ENCODE data around the gene MTHFD1. TPM values are rescaled to one million over a fixed set of nuclear protein-coding genes. Genes with fewer than 3 reads are reported as not detected.

The MTHFD1 gene
- total and polyA plus RNA-seq, 2 experiments from 2014 or later: 37.8 to 63.6 TPM

DNA sequence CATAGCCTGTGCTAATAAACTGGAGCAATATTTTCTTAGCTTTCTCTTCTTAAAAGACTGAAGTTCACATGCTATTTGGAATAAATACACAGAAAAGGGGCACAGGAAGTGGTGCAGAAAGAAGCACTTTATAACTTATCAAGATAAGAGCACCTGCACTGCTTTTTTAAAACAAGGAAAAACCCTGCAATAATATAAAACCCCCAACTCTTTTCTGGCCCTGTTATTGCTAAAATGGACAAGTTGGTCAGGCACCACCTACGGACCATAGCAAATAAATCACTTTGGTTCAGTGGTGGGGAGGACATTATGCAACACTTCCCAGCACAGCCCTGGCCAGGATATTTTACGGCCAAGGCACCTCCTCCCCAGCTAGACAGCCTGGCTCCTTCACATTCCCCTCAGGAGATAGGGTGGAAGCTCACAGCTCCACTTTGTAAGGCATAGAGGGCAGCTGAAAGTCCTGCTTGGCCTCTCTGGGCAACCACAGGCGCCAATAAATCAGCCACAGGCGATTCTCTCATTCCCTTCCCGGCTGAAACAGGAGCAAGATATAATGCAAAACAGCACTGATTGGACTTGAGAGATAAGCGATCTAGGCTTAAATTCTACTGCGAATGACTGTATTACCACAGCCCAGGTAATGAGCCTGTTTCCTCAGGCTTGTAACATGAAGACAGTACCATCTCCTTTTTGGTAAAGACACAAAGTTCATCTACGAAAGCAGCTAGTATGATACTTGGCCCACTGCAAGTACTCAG is 113.4 kb downstream of the MTHFD1 start:
- H3K4me3 ChIP-seq: no peak overlapping the region
- TF ChIP-seq, protein P1, sequence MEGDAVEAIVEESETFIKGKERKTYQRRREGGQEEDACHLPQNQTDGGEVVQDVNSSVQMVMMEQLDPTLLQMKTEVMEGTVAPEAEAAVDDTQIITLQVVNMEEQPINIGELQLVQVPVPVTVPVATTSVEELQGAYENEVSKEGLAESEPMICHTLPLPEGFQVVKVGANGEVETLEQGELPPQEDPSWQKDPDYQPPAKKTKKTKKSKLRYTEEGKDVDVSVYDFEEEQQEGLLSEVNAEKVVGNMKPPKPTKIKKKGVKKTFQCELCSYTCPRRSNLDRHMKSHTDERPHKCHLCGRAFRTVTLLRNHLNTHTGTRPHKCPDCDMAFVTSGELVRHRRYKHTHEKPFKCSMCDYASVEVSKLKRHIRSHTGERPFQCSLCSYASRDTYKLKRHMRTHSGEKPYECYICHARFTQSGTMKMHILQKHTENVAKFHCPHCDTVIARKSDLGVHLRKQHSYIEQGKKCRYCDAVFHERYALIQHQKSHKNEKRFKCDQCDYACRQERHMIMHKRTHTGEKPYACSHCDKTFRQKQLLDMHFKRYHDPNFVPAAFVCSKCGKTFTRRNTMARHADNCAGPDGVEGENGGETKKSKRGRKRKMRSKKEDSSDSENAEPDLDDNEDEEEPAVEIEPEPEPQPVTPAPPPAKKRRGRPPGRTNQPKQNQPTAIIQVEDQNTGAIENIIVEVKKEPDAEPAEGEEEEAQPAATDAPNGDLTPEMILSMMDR (IDR thresholded peaks at IDR 0.05; ENCODE audit: low read depth, low read length): peak; percentile 24
- no peaks in the 10 kb centered on the region for H3K27me3 ChIP-seq
- peaks cover 10% of the 10 kb centered on the region for H3K36me3 ChIP-seq
- peak in 1 of 2 donors; percentile 88 for DNase-seq (ENCODE audit: low read depth in 1 of 2, low spot score in 1 of 2)
- H3K27ac ChIP-seq: no peak overlapping the region
- H3K9me3 ChIP-seq (ENCODE audit: low read depth): no peaks in the 10 kb centered on the region
- H3K4me1 ChIP-seq (ENCODE audit: low read depth): peaks cover 20% of the 10 kb centered on the region

DNA sequence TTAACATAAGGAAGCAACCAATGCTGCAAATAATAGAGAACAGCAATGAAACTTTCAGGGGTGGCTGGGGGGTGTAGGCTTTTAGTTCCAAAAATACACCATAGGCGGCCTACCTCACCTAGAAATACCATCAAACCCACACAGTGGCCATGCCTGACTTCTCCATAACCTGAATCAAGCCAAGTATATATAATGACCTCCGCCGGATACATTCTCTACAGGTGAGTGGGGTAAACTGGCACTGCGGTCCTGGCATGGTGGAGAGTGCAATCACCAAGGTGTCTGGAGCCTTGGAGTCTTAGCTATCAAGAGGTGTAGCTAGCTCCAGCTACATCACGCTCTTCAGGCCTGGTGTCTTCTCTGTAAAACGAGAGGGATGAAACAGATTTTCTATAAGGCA is 114.3 kb downstream of the MTHFD1 start:
- Histone ChIP-seq H3K27ac (peak overlapping the region; percentile 98), H3K36me3 (peaks cover 5% of the 10 kb centered on the region)
- TF ChIP-seq, protein P1 (IDR thresholded peaks at IDR 0.05; ENCODE audit: low read depth, low read length): no peak

DNA sequence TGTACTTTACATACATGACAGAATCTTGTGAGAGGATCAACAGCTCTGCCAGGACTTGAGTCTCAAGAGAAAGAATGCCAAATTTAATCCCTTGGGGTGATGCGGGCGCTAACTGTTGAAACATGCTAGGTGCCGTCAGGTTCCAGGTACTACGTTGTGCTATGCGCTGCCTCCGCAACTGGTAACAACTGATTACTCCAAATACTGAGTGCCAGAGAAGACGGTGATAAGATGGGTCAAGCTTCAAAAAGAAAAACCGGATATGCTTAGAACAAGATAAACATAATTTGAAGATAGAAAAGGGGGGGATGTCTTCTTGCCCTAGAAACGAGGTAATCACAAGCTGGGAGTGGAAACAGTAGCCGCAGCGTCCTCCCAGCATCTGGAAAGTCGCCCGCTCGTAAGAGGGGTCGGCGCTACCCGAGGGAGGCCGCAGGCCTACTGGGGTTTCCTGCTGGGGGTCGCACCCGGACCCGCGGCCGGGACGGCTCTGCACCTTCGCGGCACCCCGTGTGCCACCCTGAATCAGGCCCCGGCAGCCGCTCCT is 114.8 kb downstream of the MTHFD1 start:
- no peaks in the 10 kb centered on the region for H3K36me3 ChIP-seq
- H3K27ac ChIP-seq: peak overlapping the region; percentile 98
- H3K4me3 ChIP-seq: peak overlapping the region; percentile 65
- no peaks in the 10 kb centered on the region for H3K27me3 ChIP-seq
- TF ChIP-seq, protein P1 (IDR thresholded peaks at IDR 0.05; ENCODE audit: low read depth, low read length): no peak
- H3K4me1 ChIP-seq (ENCODE audit: low read depth): peaks cover 29% of the 10 kb centered on the region
- peak; percentile 29 to 30 for DNase-seq (ENCODE audit: low read depth in 1 of 2, low spot score in 1 of 2)
- H3K9me3 ChIP-seq (ENCODE audit: low read depth): no peaks in the 10 kb centered on the region

More for the DNA sequence above, 114.3 kb downstream of the MTHFD1 start:
- Histone ChIP-seq H3K4me1 (ENCODE audit: low read depth) (peaks cover 29% of the 10 kb centered on the region), H3K4me3 (peak overlapping the region; percentile 65), H3K27me3 (no peaks in the 10 kb centered on the region), H3K9me3 (ENCODE audit: low read depth) (no peaks in the 10 kb centered on the region)
- no peak for DNase-seq (ENCODE audit: low read depth in 1 of 2, low spot score in 1 of 2)

GRCh38 chr14:64503434-64504309 is 115.5 kb downstream of the MTHFD1 start, which contains the start of gene ZBTB25:
Gene ZBTB25 (minus strand): TSS chr14:64503838. CDS start chr14:64490533, 13,305 bp downstream.
- H3K27me3 ChIP-seq: no peaks in the 10 kb centered on the region

More at GRCh38 chr14:64503434-64504309, 115.5 kb downstream of the MTHFD1 start, which contains the start of gene ZBTB25:
- Histone ChIP-seq H3K27ac (peak within 1 kb of the TSS; percentile 98), H3K36me3 (no peaks in the 10 kb centered on the region), H3K9me3 (ENCODE audit: low read depth) (no peaks in the 10 kb centered on the region), H3K4me1 (ENCODE audit: low read depth) (peaks cover 29% of the 10 kb centered on the region), H3K4me3 (peak within 1 kb of the TSS; percentile 65)
- DNase-seq (ENCODE audit: low read depth in 1 of 2, low spot score in 1 of 2): peak; percentile 95 to 96
- TF ChIP-seq, protein P1 (IDR thresholded peaks at IDR 0.05; ENCODE audit: low read depth, low read length): no peak
